Left lobe of liver (tissue), 2 donors: Measurements from ENCODE around the gene PTPRD. TPM values are rescaled to one million over a fixed set of nuclear protein-coding genes. Genes with fewer than 3 reads are reported as not detected.
A peak's percentile ranks its signal among the peaks of the same experiment; 100 is the strongest.

Source experiments
- ATAC-seq: fragments of 200-7000 bp; cut with Tn5 transposase; one replicate; pipeline ENCODE4 v1.9.1; 2020; ENCODE audit warnings: mild to moderate bottlenecking, moderate library complexity
- DNase-seq: peaks from one replicate; pipeline ENCODE4 v3.0.0-alpha.2; 2020; ENCODE audit warnings: low spot score
- total RNA-seq: library from RNA; stranded (reverse); gene quantifications from one replicate; pipeline ENCODE4 v1.2.1, GENCODE V29; 2021
- donor health status: DM: no; HTN: no; CAD: no; lungs with moderate emphysema.
- donor health status: DM: no; HTN: yes; CAD: no.

The PTPRD gene
- total RNA-seq, 1 donor from 2014 or later = 29.4 TPM

- DNase-seq (peak; percentile 52), ATAC-seq (peak; percentile 99)
These were observed 822.5 kb downstream of the PTPRD start for GRCh38 chr9:9790216-9790872.

- DNase-seq (no peak), ATAC-seq (no peak)
These were observed 829.1 kb downstream of the PTPRD start for GRCh38 chr9:9783711-9784110.

DNA sequence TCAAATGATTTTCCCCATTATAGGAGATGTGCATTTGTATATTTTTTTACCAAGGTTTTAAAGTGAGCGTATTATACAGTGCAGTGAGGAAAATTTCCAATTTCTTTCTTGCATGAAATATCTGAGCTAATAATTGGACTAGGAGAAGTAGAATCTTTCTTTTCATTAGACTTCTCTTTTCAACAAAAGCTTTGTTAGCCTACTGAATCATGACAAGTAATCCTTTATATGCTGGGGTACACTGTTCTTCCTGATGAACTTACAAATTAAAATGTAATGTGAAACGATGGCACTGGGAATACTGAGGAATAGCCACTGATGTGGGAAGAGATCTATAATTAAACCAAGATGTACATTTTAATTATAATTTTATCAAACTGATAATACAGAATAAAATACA lies 829.6 kb downstream of the PTPRD start:
- DNase-seq (no peak), ATAC-seq (no peak)

GRCh38 chr9:9778293-9778692 lies 834.5 kb downstream of the PTPRD start:
- ATAC-seq = no peak

GRCh38 chr9:9774471-9774870 lies 838.3 kb downstream of the PTPRD start:
- ATAC-seq (no peak), DNase-seq (no peak)

More at GRCh38 chr9:9778293-9778692, 834.5 kb downstream of the PTPRD start:
- DNase-seq = no peak

DNA sequence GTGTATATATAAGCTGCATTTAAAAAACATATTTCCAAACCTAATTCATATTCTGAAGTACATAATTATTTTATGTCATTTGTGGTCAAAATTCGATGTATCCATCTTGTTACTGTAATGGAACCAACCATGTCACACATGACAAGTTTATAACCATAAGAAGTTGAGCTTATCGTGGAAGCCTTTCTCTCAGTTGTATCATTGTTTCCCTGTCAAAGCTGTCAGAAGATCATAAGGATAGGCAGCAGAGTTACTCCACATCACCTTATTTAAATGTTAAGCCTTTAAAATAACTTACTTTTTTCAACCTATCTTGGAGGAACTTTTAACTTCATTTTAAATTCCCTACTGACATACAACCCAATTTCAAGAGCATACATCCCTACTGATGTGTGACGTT lies 841.5 kb downstream of the PTPRD start:
- ATAC-seq = no peak
- no peak for DNase-seq

DNA sequence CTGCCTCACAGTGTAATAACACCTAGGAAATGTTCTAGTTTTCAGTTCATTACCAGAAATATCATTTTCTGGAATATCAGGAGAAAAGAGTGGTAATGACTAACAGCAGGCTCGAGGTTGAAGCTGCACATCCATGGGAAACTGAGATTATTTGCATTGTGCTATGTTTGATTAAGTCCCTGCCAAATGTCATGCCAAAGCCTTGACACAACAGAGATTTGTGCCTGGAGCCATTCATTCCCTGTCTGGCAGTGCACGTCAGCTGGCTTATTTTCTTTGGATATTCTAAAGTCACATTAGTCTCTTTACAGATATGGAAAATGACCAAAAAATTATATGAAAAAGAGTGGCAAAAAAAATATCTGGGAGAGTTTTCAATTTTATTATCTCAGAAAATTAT lies 848.0 kb downstream of the PTPRD start:
- ATAC-seq (peak; percentile 68), DNase-seq (no peak)

DNA sequence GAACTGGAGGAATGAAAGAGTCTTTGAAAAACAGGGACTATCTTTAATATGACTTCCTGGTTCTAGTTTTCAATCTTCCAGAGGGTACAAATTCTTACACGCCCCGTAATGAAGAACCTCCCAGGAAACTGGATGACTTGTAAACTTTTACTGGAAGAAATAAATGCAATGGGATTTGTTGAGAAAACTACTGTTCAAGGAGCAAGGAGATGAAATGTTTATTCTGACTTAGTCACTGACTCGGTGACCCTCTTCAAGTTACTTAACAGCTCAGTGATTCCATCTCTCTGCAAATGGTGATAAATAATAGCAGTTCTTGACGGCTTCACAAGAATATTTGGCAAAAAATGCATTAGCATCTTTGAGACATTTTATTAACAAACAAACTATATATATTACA lies 858.6 kb downstream of the PTPRD start:
- ATAC-seq = no peak
- no peak for DNase-seq

DNA sequence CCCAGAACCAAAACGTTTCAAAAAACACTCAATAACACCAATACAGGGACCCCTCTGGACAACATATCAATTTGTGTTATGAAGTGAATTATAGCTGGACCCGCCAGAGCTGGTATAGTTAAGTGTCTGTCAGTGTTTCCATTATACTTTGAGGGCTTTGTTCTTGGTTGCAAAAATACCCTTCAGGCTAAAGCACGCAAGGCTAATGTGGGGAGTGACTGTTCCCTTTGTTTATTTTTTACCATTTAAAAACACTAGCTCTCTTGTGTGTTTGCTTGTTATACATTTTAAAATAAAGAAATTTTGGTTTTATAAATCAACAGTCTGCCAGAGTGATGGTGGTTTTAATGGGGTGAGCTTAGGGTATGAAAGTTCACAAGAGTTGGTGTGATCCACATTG lies 859.5 kb downstream of the PTPRD start:
- ATAC-seq (no peak), DNase-seq (no peak)

- peak; percentile 91 for ATAC-seq
- peak; percentile 78 for DNase-seq
These were observed 860.1 kb downstream of the PTPRD start for GRCh38 chr9:9752722-9753121.

GRCh38 chr9:9751996-9752395 lies 860.8 kb downstream of the PTPRD start:
- ATAC-seq = no peak
- DNase-seq = no peak

DNA sequence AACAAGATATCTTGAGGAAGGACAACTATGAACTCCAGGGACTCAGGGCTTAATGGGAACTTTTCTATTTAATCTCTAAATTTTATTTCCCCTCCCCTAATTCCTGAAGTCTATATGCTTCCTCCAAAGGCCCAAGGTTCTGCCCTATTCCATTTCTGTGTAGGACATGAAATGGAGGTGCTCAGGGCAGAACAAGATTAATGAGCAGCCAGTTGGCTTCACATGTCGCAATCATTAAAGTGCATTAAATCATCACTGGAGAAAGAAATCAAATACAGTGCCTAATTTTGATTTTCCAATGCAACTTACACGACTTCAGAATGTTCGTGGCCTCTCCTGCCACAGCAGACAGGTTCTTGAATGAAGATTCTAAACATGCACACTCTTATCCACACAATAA lies 862.1 kb downstream of the PTPRD start:
- DNase-seq (no peak), ATAC-seq (peak; percentile 55)

DNA sequence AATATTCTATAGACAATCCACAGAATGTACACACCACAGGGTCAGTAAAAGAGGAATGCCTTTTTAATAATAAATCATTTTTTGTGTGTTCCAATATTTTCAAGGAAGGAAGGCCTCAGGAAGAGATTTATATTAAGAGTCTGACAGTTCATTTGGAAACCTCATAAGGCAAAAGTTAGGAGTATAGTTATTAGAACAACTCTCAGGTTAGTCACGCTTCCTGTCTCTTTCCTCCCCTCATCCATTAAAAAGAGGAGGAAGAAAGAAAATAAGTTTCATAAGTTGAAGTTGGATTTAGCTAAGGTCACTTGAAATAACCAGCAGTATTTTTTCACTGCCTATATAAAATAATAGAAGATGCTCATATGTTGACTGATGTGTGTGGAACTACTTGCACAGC lies 863.2 kb downstream of the PTPRD start:
- no peak for ATAC-seq

DNA sequence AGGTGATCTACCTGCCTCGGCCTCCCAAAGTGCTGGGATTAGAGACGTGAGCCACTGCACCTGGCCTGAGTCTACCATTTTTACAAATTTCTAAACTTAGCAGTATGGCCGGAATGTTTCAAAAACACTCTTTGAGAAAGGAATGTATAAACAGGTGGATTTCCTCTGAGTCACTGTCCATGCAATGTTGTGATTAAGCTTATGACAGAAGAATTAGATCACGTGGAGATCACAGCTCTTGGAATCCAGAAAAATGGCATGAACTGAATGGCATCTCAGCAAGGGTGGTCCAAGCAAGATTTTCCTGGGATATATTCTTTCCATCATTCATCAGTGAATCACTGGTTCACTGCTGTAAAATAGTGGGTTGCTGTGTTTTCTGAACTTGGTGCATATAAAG lies 865.0 kb downstream of the PTPRD start:
- DNase-seq (no peak), ATAC-seq (no peak)

More for the DNA sequence above, 863.2 kb downstream of the PTPRD start:
- DNase-seq = no peak

DNA sequence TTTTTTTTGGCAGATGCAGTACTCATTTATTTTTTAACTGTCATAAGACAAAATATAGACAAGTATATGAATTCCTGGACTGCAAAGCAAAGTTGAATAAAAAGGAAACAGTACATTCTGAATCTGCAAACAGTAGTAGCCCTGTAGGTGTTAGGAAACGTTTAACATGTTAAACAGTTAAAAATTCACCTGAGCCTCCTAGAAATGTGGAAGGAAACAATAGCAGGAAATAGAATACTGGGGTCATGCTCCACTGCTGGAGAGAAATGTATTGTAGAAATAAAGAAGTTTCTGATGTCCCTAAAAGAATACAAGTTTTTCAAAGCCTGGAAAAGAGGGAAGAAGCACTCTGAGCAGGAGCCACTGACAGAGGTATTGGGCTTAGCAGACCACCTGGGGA lies 866.0 kb downstream of the PTPRD start:
- ATAC-seq (no peak), DNase-seq (no peak)

- ATAC-seq (no peak), DNase-seq (no peak)
These were observed 869.0 kb downstream of the PTPRD start for GRCh38 chr9:9743822-9744221.

- ATAC-seq = no peak
These were observed 882.6 kb downstream of the PTPRD start for GRCh38 chr9:9730174-9730573.

GRCh38 chr9:9729082-9729481 lies 883.7 kb downstream of the PTPRD start:
- DNase-seq (no peak), ATAC-seq (no peak)

More at GRCh38 chr9:9730174-9730573, 882.6 kb downstream of the PTPRD start:
- no peak for DNase-seq

DNA sequence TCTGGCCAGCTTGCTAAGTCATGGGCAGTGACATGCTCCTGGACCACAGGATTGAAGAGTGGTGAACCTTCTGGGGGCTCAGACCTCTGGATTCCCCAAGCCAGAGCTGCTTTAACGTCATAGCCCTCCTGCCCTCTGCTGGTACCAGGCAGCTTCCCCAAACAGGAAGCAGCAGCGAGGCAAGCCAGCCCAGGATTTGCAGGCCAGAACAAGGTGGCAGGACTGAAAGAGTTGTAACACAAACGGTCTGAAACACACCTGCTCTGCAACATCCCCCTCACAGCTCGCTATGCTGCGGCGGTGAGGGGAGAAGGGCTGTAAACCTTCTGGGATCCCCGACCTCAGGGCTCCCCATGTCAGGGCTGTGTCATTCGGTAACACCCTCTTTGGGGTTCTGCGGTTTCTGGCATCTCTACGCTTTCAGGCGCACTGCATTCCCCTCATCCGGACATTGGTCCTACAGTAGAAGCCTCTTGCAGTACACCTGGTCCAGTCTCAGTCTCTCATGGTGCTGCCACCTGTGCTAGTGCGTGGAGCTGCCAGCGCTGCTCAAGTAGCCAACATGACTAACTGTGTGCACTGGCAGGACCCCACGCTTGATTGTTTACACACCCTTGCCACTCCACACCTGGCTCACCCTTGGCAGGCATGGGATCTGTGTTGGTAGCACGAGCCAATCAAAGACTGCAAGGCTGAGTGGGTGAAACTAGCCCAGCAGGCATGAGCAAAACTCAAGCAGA lies 893.3 kb downstream of the PTPRD start:
- no peak for ATAC-seq
- no peak for DNase-seq

DNA sequence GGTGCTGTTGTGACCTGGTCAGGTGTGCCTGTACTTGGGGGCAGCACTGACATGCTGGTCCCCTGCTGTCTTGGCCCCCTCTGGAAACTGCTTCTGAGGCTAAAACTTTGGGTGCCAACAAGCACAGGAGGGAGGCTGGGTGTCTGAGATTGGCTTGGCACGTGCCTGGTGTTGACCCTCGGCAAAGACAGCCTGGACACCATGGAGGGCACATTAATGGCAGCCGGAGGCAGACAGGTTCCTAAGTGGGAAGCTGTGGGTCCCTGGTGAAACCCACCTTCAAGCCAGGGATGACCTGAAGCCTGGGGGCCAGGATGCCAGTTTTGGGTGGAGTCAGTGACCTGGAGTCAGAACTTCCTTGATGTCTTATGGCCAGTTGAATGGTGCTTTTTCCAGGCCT lies 894.1 kb downstream of the PTPRD start:
- no peak for ATAC-seq
- no peak for DNase-seq

DNA sequence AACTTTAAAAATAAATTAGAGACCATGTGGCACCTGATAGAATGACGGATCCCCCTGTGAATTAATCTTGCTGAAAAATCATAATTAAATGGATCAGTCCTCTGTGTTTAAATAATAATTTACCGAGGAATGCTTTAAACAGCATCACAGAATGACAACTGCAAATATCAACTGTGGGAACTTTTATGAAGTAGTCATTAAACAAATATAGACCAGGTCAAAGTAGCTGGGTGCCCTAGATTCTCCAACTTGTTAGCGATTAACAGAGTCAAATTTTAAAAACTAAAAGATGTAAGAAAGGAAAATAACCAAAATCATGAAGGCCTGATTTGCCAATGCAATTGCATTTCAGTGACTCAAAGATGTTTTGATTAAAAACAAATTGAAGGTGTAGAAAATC lies 933.4 kb downstream of the PTPRD start:
- DNase-seq (no peak), ATAC-seq (peak; percentile 81)

- DNase-seq = no peak
- ATAC-seq = no peak
These were observed 938.3 kb downstream of the PTPRD start for GRCh38 chr9:9674461-9674860.

GRCh38 chr9:9670454-9670853 lies 942.3 kb downstream of the PTPRD start:
- DNase-seq (no peak), ATAC-seq (no peak)
